ENCODE data around the gene KDM8. TPM values are rescaled to one million over a fixed set of nuclear protein-coding genes. Genes with fewer than 3 reads are reported as not detected.
"Not testable (repeated sequence)": the region's sequence is repeated elsewhere in the genome, so short reads cannot be mapped to it uniquely, and the experiment has no call there.

Gene KDM8
- total RNA-seq, 1 experiment from 2014 or later, result 15.5 TPM

DNA sequence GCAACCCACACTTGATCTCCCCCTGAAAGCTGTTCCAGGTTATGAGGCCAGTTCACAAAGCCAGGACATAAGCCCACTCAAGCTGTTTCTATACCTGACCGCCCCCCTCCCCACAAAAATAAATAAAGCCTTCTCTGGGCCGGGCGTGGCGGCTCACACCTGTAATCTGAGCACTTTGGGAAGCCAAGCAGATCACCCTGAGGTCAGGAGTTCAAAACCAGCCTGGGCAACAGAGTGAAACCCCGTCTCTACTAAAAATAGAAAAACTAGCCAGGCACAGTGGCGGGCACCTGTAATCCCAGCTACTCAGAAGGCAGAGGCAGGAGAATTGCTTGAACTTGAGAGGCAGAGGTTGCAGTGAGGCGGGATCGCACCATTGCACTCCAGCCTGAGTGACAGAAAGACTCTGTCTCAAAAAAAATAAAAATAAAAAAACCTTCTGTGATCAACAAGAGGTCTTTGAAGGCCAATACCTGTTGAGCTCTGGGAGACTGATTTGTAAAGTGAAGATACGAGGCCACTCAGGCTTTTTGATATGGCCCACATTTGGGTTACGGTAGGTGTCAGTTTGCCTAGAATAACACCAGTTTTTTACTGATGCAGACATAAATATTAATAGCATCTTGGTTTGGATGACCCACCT lies 2.2 kb downstream of the KDM8 start:
- H3K79me2 ChIP-seq (ENCODE audit: insufficient read depth, low read length), result no peaks in the 10 kb centered on the region
- H3K4me2 ChIP-seq (ENCODE audit: insufficient read depth, insufficient read length, low read length), result no peak overlapping the region
- H4K8ac ChIP-seq (replicated peaks; ENCODE audit: insufficient read length, low read depth, low read length), result no peak overlapping the region
- H2BK5ac ChIP-seq (ENCODE audit: insufficient read length, low read length), result no peak overlapping the region
- no peak for DNase-seq
- H3K27ac Mint-ChIP-seq, result no peak overlapping the region
- no peak overlapping the region for H3K27ac ChIP-seq (ENCODE audit: insufficient read length, low read depth, low read length)
- no peak overlapping the region for H3K56ac ChIP-seq (ENCODE audit: insufficient read length, low read depth, low read length)
- H3K23me2 ChIP-seq (ENCODE audit: insufficient read length, low read depth, low read length, poor library complexity, severe bottlenecking), result peaks cover 3% of the 10 kb centered on the region
- no peak overlapping the region for H3K14ac ChIP-seq (ENCODE audit: insufficient read depth, low read length)
- peaks cover 3 to 4% of the 10 kb centered on the region in 2 experiments; a peak in 2 of 5 replicates for H3K9me3 Mint-ChIP-seq
- no peaks in the 10 kb centered on the region for H4K20me1 ChIP-seq (ENCODE audit: control insufficient read depth, insufficient read depth, insufficient read length)
- H3K4ac ChIP-seq (ENCODE audit: low read depth, low read length), result no peak overlapping the region
- H3K4me3 Mint-ChIP-seq, result no peak overlapping the region
- H2BK120ac ChIP-seq (ENCODE audit: low read depth, low read length, poor library complexity, severe bottlenecking), result no peak overlapping the region
- H4K5ac ChIP-seq (ENCODE audit: insufficient read length, low read depth, low read length), result no peak overlapping the region
- no peak overlapping the region for H2AK5ac ChIP-seq (ENCODE audit: insufficient read length, low read length)
- H3K27me3 Mint-ChIP-seq (ENCODE audit: low read depth), result no peaks in the 10 kb centered on the region; the same call in 1 of the 2 replicates
- TF ChIP-seq, protein P1, sequence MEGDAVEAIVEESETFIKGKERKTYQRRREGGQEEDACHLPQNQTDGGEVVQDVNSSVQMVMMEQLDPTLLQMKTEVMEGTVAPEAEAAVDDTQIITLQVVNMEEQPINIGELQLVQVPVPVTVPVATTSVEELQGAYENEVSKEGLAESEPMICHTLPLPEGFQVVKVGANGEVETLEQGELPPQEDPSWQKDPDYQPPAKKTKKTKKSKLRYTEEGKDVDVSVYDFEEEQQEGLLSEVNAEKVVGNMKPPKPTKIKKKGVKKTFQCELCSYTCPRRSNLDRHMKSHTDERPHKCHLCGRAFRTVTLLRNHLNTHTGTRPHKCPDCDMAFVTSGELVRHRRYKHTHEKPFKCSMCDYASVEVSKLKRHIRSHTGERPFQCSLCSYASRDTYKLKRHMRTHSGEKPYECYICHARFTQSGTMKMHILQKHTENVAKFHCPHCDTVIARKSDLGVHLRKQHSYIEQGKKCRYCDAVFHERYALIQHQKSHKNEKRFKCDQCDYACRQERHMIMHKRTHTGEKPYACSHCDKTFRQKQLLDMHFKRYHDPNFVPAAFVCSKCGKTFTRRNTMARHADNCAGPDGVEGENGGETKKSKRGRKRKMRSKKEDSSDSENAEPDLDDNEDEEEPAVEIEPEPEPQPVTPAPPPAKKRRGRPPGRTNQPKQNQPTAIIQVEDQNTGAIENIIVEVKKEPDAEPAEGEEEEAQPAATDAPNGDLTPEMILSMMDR (conservative IDR thresholded peaks at IDR 0.05), result no peak
- H3K23ac ChIP-seq (ENCODE audit: insufficient read length, low read depth, low read length), result no peak overlapping the region
- no peak overlapping the region for H2BK15ac ChIP-seq (ENCODE audit: low read depth, low read length)
- H2AFZ ChIP-seq (ENCODE audit: low read length), result no peak overlapping the region
- no CpG with 5 or more reads among the region's 10 CpGs for WGBS (ENCODE audit: extremely low coverage, insufficient read length, low lambda C conversion rate)
- no peak overlapping the region for H2BK20ac ChIP-seq (ENCODE audit: low read depth, low read length, poor library complexity, severe bottlenecking)
- no peaks in the 10 kb centered on the region for H3K9me3 ChIP-seq (ENCODE audit: control insufficient read depth, low read depth, low read length)
- peaks cover 0 to 6% (median 6%) of the 10 kb centered on the region in 3 experiments; a peak in 4 of 7 replicates for H3K36me3 Mint-ChIP-seq (ENCODE audit: insufficient read depth in 1 of 3, low read depth in 3 of 3)
- no peaks in the 10 kb centered on the region for H3K4me1 ChIP-seq (ENCODE audit: insufficient read depth, low read length)
- peaks cover 13 to 16% of the 10 kb centered on the region in 2 experiments for H3K4me1 Mint-ChIP-seq
- H3K9ac ChIP-seq (ENCODE audit: extremely low read depth, insufficient read length, low read length), result no peak overlapping the region
- H3K18ac ChIP-seq (ENCODE audit: insufficient read length, low read depth, low read length), result no peak overlapping the region
- no peak overlapping the region for H3T11ph ChIP-seq (ENCODE audit: low read length)
- H2BK12ac ChIP-seq (ENCODE audit: insufficient read length, low read depth, low read length), result no peak overlapping the region
- no peaks in the 10 kb centered on the region for H3K79me1 ChIP-seq (ENCODE audit: insufficient read depth, low read depth, low read length, poor library complexity, severe bottlenecking)
- no peaks in the 10 kb centered on the region for H3K27me3 ChIP-seq (ENCODE audit: insufficient read depth, low read length)
- H4K91ac ChIP-seq (ENCODE audit: insufficient read length, low read depth, low read length), result no peak overlapping the region

DNA sequence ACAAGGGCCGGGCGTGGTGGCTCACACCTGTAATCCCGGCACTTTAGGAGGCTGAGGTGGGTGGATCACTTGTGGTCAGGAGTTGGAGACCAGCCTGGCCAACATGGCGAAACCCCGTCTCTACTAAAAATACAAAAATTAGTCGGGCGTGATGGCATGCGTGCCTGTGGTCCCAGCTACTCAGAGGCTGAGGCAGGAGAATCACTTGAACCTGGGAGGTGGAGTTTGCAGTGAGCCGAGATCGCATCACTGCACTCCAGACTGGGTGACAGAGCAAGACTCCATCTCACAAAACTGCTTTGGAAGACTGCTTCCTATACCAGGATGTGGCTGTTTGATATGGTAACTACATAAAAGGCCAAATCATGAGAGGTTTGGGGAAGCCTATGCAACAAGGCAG lies 3.8 kb downstream of the KDM8 start:
- H3K27me3 ChIP-seq (ENCODE audit: insufficient read depth, low read length); H3K4me3 Mint-ChIP-seq; H2BK15ac ChIP-seq (ENCODE audit: low read depth, low read length); H3K23ac ChIP-seq (ENCODE audit: insufficient read length, low read depth, low read length); H3K79me2 ChIP-seq (ENCODE audit: insufficient read depth, low read length); H3K56ac ChIP-seq (ENCODE audit: insufficient read length, low read depth, low read length); H3K18ac ChIP-seq (ENCODE audit: insufficient read length, low read depth, low read length); H3K23me2 ChIP-seq (ENCODE audit: insufficient read length, low read depth, low read length, poor library complexity, severe bottlenecking); DNase-seq; H3K27me3 Mint-ChIP-seq (ENCODE audit: low read depth); H3K79me1 ChIP-seq (ENCODE audit: insufficient read depth, low read depth, low read length, poor library complexity, severe bottlenecking); H4K5ac ChIP-seq (ENCODE audit: insufficient read length, low read depth, low read length); H3T11ph ChIP-seq (ENCODE audit: low read length); H3K27ac ChIP-seq (ENCODE audit: insufficient read length, low read depth, low read length); H4K8ac ChIP-seq (replicated peaks; ENCODE audit: insufficient read length, low read depth, low read length); H4K91ac ChIP-seq (ENCODE audit: insufficient read length, low read depth, low read length); H3K9ac ChIP-seq (ENCODE audit: extremely low read depth, insufficient read length, low read length); H2AFZ ChIP-seq (ENCODE audit: low read length); H2BK12ac ChIP-seq (ENCODE audit: insufficient read length, low read depth, low read length); H3K14ac ChIP-seq (ENCODE audit: insufficient read depth, low read length); H3K4ac ChIP-seq (ENCODE audit: low read depth, low read length); H2BK120ac ChIP-seq (ENCODE audit: low read depth, low read length, poor library complexity, severe bottlenecking); H3K9me3 ChIP-seq (ENCODE audit: control insufficient read depth, low read depth, low read length); H2AK5ac ChIP-seq (ENCODE audit: insufficient read length, low read length); H4K20me1 ChIP-seq (ENCODE audit: control insufficient read depth, insufficient read depth, insufficient read length); H3K4me1 ChIP-seq (ENCODE audit: insufficient read depth, low read length); H2BK5ac ChIP-seq (ENCODE audit: insufficient read length, low read length); H3K4me2 ChIP-seq (ENCODE audit: insufficient read depth, insufficient read length, low read length); H3K9me3 Mint-ChIP-seq; H2BK20ac ChIP-seq (ENCODE audit: low read depth, low read length, poor library complexity, severe bottlenecking): not testable (repeated sequence)
- Mint-ChIP-seq H3K4me1 (peaks cover 13 to 14% of the 10 kb centered on the region in 2 experiments), H3K36me3 (ENCODE audit: insufficient read depth in 1 of 3, low read depth in 3 of 3) (peaks cover 0 to 13% (median 11%) of the 10 kb centered on the region in 3 experiments; a peak in 5 of 7 replicates), H3K27ac (peak overlapping the region in 1 of 3 experiments; percentile 67; a peak in 1 of 7 replicates)
- WGBS (ENCODE audit: extremely low coverage, insufficient read length, low lambda C conversion rate), result no CpG with 5 or more reads among the region's 10 CpGs
